Stimulated activated CD4-positive, alpha-beta T cell treated with anti-CD3 and anti-CD28 coated beads, Interleukin-4, amount 100 ng/mL, for 48 hours (primary cell): Measurements from ENCODE around the gene APH1B.
"Not testable (repeated sequence)": the region's sequence is repeated elsewhere in the genome, so short reads cannot be mapped to it uniquely, and the experiment has no call there.

Experiments
- DNase-seq, 2 donors: peaks; one replicate each; pipeline ENCODE4 v3.0.0-alpha.2; 2020; ENCODE audit warnings: low read depth in 2 of 2

Gene APH1B

DNA sequence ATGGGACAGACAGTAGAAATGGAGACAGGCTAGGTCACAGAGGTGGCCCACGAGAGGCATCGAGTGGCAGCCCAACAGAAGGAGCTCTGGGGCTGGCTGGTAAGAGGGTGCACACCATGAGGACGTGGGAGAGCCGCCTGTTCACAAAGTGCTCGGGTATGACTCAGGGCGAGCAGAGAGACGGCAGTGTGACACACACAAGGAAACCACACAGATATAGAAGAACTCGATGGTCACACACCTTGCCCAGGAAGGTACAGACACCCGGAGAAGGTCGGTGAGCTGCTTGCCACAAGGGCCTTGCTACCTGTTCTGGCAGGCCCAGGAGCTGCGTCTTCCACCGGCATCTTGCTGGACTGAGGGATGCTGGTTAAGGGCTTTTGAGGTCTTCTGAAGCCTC lies 54.1 kb downstream of the APH1B start:
- DNase-seq: no peak

DNA sequence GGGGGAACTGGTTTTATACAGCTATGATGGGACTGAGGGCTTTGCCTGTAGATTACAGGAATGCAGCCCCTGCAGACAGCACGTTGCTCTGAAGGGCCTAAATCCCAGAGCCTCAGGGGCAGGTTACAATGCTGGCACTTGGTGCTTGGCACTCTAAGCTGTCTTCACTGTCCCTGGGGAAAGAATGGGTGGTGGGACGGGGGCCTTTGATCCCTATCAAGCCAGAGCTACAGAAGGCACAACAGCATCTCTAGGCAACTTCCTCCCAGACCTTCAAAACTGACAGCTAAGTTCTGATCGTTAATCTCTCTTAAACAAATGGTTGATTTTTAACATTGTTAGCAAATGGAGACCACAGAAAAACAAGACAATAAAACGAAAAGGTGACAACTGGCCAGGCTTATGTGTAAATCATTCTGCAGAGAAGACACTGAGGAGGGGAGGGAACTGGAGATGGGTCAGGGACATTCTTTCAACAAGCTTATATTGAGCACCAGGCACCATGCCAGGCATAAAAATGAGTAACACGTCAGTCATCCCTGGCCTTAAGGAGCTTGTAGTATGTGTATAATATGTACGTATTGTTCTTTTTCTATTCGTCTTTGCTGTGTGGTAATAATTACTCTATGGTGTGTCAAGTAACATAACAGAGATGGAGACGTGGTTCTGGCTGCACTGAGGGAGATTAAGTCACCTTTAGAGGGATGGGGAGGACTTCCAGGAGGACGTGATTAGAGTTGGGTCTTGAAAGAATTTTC lies 55.1 kb downstream of the APH1B start:
- DNase-seq: no peak

DNA sequence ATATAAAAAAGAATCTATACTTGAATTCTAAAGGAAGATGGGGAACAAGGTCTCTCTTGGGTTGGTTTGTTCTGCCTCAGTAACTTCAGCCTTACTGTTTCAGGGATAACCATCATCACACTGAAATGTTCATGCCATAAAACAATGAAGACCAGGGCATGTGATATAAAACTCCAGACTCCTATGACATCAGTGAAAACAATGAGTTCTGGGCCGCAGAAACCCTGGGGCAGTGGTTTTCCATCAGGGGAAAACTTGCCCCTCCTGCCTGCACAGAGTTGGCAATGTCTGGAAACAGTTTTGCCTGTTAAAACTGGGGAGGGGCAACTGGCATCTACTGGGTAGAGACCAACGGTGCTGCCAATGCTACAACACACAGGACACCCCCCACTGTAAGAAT lies 57.4 kb downstream of the APH1B start:
- no peak for DNase-seq

DNA sequence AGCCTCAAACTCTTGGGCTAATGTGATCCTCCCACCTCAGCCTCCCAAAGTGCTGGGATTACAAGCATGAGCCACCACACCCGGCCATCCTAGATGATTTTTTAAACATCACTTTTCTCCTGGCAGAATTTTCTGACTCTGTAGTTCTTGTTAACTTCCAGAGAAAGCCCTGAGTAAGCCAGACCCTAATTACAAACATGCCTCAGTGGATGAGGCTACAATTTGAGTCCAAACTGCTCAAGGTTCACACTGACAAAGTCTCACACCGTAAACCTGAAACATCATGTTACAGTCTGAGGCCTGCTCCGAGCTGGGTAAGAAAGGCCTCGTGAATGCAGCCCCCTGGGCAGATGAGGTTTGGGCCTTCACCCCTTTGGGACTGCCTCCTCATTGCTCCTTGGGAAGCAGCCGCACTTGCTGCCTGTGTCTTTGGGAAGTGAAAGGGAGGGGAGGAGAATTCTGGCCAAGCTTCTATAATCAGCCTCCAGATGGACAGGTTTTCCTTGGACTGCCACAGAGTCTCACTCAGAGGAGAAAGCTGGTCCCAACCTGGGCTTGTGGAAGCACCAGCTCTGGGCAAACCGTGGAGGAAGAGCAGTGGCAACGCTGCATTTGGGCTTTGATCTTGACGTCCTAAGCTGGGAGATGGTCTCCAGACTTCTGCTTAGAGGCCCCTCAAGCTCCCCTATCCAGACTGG lies 58.3 kb downstream of the APH1B start:
- DNase-seq: no peak

DNA sequence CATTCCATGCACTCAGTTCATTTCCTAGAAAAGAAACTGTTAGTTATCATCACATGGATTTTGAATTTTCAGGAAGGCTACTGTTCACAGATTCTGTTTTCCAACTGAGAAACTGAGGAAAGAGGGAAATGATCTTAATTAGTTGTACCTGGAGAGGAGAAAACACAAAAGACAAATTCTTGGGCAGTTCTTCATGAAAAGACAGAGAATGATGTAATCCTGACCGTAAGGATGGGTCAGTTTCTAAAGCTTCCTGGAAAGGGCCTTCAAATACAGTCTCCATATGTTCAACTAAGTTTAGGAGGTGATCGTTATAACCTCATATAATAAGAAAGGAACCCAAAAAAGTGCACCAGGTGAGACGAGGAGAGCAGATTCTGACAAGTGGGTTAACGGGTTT lies 59.6 kb downstream of the APH1B start:
- DNase-seq: no peak

DNA sequence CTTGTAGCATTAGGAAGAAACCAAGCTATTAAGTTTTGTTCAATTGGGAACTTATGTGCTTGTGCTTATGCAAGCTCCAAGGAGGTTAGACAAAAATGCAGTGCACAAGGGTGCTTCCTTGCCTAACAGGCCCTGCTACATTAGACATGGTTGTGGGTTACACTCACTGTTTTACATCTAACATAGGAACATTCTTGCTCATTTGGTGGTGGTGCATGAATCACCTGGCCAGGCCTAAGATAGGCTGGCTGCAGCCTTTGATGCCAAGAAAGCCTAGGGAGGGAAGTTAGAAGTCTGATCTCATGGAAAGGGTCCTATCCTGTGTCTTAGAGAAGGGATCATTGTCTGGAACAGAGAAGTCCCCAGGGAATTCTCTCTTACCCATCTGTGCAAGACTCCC lies 60.8 kb downstream of the APH1B start:
- no peak for DNase-seq

DNA sequence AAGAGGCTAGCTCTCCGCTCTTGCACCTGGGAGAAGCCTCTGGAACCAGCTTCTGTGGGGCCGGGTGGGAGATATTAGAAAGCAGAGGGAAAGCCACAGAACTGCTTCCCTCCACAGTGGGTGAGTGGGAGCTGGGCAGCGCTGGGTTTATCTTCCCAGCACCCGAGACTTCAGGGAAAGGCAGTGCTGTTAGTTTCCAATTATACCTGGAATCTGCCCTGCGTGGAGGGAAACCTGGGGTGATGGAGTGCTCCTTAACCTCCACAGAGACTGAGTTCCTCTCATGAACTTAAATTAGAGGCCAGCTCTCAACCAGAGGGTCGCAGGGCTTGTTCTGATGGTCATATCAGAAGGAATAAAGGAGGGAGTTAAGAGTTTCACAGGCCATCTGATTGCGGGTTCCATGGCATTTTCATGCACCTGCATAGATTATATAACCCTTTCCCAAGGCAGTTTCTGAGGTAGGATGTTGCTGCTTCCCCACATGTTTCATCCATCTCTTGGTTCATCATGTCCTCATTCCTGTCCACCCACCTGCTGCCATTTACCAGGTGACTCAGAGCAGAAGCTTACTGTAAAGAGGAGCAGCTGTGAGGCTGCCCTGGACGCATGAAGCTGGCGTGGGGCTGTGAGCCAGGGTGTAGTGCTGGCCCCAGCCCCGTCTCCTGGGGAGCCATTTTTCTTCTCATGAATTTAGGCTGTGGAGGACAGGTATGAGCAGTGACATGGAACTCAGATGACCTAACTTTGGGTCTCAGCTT lies 61.8 kb downstream of the APH1B start:
- no peak for DNase-seq

DNA sequence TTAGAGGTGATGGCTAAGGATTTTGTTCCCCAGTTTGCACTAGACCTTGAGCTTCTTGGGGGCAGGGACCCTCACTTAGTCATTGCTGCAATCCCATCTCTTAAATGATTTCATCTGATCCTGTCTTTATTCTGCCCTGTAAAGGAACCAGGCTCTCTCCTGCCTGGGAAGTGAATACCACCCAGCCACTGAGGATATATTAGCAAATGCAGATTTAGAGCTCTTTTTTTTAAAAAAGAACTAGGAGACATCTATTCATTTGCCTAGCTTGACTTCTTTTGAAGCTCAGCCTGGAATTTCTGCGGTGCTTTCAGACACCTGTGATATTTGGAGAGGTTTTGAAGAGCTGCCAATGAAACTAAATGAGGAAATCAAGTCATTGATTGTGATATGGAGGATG lies 62.4 kb downstream of the APH1B start:
- no peak for DNase-seq

DNA sequence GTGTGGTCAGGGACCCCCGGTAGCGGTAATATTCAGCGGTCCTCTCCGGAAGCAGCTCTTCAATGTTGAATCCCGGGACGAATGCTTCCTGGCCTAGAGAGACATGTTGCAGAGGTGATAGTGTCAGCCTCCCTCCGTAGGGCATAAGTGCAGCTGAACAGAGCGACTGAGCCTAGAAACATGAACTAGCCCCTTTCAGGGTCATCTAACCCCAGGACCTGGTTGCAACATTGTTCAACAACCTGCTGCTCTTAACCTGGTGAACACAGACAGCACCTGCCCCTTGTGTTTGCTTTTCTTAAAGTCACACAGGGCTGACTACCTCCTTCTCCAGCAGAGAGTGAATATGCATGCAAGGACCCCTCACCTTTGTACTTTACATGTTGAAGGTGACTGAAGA lies 62.9 kb downstream of the APH1B start:
- DNase-seq: no peak

DNA sequence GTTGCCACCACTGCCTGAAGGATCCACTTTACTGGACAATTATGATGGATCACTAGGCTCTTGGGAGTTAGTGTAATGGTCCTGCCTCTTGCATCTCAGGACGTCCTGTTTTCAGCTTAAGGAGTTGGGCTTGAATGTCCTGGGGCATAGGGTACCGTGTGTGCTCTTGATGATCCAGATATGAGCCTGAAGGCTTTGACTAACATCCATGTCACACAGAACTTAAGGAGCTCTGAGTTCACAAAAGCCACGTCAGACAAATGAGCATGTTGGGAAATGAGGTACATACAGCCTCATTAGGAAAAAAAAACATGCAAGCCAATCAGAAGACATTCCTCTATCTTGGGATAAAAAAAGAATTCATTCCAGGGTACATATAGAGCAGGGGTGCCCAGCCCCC lies 63.5 kb downstream of the APH1B start:
- DNase-seq: no peak

DNA sequence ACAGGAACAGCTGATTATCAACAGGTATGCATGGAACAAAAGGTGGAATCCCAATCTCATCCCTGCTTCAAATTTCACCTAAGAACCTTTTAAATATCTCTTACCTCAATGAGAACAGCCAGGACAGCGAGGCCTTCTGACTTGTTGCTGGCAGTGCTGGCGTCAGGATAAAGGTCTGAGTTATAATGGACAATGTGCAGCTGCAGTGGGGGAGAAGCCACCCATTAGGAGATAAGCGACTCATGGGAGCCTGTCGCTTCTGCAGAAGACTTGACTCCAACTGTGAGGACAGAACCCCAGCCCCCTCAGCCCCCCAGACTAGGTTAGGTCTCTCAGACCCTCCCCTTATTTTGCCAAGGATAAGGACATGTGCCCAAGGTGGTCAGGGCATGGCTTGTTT lies 64.5 kb downstream of the APH1B start:
- no peak for DNase-seq

DNA sequence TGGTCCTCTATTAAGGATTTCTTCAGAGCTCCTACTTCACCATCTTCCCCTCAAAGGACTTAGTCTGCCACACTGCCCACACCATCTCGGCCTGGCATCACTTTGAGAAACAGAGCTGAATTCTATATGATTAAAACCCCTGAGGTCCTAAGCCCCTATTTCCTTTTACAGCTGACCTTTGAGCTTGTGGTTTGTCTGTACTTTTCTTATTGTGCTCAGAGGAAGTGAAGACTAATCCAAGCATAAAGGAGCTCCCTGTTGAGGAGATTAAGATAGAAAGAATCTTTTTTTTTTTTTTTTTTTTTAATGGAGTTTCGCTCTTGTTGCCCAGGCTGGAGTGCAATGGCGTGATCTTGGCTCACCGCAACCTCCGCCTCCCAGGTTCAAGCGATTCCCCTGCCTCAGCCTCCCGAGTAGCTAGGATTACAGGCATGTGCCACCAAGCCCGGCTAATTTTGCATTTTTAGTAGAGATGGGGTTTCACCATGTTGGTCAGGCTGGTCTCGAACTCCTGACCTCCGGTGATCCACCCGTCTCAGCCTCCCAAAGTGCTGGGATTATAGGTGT lies 65.7 kb downstream of the APH1B start:
- DNase-seq: not testable (repeated sequence)

DNA sequence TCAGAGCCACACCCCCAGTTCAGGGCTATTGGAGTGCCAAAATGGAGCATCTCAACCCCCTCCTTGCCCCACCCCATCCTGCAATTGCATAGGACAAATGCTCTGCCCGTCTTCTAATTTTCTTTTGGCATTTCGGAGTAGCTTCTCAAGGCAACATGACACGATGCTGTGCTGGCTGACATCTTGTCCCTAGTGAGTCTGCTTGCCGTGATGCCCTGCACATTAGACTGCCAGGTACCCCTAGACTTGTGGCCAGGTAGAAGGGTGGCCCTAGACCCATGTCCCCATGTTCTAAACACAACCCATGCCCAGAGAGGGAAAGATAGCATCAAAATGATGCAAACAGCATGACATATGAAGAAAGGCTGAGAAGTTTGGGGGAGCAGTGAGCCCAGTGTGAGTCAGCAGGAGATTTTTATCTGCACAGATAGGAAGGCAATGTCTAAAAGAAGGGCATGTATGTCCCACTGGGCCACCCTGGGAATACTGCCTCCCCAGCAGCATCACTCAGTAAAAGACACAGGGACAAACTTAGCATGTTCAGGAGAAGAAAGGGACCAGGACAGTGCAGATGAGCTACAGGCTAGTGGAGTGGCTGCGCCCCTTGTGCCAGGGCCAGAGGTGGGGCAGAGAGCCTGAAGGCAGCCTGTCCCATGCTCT lies 67.5 kb downstream of the APH1B start:
- no peak for DNase-seq

DNA sequence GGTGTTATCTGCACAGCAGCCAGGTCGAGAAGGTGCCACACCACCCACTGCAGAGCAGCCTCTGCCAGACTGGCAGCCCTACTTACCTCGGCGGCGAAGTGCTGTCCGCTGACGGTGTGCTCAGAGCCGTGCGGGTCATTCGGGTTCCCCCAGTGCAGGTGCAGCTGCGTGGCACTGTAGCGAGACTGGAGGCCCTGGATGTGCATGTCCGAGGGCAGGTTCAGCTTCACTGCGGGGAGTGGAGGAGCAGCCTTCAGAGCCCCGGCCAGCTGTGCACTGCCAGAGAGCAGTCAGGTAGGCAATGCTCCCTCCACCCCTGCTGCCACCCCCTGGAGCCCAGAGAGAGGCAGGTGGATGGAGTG lies 68.0 kb downstream of the APH1B start:
- DNase-seq: no peak

DNA sequence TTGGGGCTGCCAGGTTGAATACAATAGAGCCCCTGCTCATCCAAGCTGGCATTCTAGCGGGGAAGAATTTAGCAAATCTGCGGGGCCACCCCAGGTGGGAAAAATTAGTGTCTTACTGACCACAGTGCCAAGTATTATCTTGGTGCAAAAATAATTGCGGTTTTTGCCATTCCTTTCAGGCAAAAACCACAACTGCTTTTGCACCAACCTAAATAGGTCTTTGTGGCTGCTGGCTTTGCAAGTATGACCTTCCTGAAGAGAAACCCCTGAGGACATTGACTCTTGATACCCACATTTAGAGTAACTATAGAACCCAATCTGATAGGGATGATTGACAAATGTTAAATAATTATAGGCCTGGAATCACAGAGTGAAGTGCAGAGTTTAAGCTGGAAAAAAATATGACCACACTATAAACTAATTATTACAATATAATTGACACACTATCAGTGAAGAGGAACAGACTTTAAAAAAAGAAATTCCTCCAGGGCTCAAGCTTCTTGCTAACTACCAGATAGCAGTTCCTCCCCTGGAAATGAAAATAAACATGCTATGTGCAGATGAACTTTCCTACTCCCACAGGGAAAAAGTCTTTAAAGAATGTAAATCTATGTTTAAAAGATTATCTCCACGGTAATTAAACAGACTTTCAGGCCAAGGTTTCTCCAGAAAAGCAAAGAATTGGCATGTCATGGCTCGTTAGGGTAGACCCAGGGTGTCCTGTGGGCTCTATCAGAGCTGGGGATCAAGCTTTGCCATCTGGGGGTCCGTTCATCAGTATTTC lies 69.9 kb downstream of the APH1B start:
- no peak for DNase-seq

DNA sequence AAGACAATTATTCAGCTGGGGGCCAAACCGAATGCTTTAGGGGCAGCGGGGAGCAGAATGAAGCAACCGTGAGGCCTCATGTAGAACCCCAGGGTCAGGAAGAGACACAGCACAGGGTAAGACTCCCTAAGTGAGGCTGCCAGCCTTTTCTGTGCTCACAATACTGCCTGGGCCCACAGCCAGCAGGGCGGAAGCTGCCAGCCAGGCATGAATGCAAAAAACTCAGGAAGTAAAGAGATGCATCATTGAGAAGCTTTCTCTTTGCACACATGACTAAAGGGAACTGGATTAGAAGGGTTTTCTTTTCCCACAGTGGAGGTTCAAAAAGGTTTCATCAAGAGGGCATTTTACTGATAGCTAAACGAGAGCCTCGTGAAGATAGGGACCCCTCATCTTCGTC lies 71.0 kb downstream of the APH1B start:
- no peak for DNase-seq

DNA sequence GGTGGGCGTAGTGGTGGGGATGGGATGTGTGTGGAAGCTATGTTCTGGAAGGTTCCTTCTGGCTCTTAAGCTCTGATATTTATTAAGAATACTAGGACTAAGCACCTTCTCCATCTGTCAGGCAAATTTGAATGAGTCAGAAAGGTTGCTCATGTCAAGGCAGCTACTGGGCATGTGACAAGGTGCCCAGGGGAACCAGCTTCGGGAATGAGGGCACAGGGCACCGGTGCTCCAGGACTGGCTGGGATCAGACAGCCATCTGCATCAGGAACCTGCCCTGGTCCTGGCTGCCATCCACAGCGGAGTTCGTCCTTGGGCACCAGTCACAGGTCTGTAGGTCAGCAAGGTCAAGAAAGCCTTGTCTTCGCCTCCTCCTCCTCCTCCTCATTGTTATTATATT lies 71.8 kb downstream of the APH1B start:
- DNase-seq: no peak

DNA sequence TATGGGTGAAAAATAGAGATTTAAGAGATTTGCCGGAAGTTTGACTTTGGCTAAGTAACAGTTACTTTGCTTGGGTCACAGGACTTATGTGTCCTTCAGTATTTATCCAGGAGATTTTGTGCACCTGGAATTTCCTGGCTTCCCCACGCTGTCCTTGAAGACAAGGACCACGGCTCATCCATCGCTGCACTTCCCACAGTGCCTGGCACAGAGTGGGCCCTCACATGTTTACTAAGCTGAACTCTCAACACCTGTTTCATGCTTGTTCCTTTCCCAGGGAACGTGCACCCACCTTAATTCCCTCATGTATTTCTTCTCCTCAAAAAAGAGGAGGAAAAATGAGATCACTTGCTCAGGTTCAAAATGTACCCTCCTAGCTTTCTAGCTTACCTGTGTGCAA lies 72.2 kb downstream of the APH1B start:
- DNase-seq: no peak

DNA sequence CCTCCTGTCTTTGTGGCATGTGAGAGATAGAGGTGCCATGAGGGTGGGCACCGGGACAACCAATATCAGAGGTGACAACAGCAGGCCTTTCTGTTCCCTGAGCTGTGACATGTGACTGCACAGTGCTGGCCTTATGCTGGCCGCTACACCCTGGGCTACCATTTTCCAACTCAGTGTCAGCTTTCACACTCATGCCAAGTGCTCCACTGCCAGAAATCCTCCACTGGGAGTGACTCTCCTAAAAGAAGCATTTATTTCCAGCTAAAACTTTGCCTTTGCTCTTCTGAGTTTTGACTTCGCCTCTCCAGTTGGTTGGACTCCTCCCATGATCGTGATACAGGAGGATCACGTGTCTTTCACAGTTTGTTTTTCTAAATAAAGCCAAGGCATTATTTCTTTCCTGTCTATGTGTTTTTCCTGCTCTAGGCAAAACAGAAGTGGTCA lies 72.8 kb downstream of the APH1B start:
- no peak for DNase-seq

DNA sequence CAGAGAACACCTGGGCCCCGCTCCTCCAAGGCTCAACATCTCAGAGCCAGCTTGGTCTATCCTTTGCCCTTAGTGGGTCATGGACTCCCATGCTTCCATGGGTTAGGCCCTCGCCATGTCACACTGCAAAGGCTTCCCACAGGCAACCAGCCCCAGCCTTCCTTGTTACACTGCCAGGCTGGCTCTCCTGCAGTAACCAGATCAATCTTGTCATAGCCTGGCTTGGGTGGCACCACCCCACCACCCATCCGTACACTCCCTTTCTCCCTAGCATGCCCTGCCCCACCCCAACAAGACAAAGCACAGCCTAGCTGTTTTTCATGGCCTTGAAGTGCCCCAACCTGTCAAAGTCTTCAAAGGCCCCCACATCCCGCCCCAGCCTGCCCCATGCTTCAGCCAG lies 73.8 kb downstream of the APH1B start:
- DNase-seq: no peak

DNA sequence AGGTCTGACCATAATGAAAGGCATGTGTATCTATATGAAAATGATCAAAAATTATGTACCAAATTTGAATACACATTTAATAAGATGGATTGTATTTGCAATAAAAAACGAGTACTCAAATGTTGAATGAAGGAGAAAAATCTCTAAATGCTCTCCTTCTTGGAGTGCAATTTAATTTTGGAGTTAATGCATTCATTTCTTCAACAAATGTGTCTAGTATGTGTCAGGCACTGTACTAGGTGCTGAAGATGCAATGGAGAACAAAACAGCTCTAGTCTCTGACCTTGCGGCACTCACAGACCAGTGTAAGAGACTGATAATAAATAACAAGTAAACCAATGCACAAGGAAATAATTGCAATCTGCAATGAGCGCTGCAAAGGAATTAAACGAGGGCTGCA lies 75.4 kb downstream of the APH1B start:
- no peak for DNase-seq
